Measurements from ENCODE around the gene ZNF329.
A peak's percentile ranks its signal among the peaks of the same experiment; 100 is the strongest.

Gene ZNF329

GRCh38 chr19:58117841-58118575 is 32.6 kb downstream of the ZNF329 start:
- DNase-seq: no peak

DNA sequence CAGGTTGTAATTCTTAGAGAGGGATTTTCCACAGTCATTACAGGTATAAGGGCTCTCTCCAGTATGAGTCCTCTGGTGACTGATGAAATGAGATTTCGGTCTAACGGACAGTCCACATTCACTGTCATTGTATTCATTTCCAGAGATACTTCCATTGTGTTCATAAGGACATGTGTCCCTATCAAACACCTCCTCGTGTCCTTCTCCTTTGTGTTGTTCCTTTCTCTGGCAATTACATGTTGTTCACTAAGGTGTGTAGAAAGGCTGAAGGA is 42.1 kb downstream of the ZNF329 start:
- DNase-seq: no peak

DNA sequence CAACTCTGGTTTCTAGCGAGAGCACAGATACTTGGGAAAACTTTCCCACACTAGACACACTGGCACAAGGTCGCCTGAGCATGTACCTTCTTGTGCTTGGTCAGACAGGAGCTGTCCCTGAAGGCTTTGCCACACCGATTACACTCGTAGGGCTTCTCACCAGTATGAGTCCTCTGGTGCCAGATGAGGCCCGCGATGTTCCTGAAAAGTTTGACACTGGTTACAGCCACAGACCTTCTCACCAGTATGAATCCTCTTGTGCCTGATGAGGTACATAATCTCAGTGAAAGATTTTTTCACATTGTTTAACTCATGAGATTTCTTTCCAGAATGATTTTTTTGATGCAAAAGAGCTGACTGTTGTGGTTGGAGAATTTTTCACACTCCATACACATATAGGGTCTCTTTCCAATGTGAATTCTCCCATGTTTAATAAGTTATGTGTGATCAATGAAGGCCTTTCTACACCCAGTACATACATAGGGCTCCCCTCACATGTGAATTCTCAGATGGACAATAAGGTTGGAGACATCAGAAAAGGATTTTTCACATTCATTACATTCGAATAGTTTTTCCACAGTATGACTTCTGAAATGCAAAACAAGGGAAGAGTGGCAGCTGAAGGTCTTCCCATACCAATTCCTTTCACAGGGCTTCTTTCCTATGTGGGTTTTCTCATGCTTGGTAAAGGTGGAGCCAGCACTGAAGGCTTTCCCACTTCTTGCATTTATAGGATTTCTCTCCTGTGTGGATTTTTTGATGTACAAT is 42.6 kb downstream of the ZNF329 start:
- no peak for DNase-seq

GRCh38 chr19:58098682-58098998 is 51.9 kb downstream of the ZNF329 start:
- no peak for DNase-seq

- peak; percentile 77 for DNase-seq
These were observed 52.6 kb downstream of the ZNF329 start, which contains the start of gene ZSCAN18 for GRCh38 chr19:58097781-58098681. ZSCAN18 (minus strand) TSS chr19:58098231; CDS start chr19:58090267, 7,964 bp downstream.

GRCh38 chr19:58097349-58097748 is 53.2 kb downstream of the ZNF329 start:
- DNase-seq: no peak

- no peak for DNase-seq
These were observed 53.7 kb downstream of the ZNF329 start for GRCh38 chr19:58096884-58097283.

- no peak for DNase-seq
These were observed 55.3 kb downstream of the ZNF329 start for GRCh38 chr19:58095328-58095727.

DNA sequence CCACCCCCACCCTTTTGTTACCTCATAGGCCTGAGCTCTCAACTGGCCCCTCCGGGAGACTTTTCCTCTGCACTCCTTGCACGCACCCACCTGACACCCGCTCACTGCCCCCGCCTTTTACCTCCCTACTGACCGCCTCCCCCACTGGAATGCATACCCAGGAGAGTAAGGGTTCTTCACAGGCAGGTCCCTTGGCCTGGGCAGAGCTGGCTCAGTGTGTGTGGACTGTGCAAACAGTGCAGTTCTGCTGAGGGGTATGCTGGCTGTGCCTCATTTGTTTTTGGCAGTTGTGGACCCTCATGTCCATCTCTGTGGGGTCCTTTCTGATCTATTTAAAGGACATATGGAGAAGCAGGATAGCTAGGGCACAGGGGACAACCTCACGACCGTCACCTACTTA is 57.5 kb downstream of the ZNF329 start:
- DNase-seq: no peak

DNA sequence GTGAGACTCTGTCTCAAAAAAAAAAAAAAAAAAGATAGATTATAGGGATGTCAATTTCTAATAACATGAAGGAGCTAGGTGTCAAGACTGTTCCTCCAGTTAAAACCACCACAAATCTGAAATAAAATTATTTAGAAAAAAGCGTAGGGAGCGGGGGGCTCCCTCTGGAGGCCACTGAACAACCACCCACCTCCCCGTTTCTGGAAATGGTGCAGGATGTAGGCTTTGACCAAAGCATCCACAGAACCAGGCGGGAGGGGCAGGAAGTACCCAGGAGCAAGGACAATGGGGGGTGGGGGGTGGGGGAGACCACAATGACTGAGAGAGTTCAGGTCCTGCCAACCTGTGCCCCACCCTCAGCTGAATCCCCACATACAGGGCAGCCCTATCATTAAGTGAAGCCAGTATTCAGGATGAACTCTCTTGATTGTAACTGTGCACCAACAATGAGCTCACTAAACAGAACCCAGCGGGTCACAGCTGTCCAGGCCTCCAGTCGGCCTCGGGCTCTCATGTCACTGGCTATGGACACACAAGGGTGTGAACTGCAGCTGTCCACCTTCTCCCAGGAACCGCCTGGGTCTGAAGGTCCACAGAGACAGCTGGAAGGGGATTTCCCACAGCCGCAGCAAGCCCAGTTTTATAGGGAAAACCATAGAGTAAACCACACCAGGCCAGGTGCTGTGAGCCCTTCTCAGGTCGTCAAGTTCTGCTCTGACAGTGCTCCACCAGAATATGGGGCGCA is 59.2 kb downstream of the ZNF329 start:
- DNase-seq: no peak

GRCh38 chr19:58089846-58090245 is 60.7 kb downstream of the ZNF329 start:
- no peak for DNase-seq

GRCh38 chr19:58088521-58089052 is 62.0 kb downstream of the ZNF329 start:
- no peak for DNase-seq

GRCh38 chr19:58086825-58087710 is 63.5 kb downstream of the ZNF329 start:
- no peak for DNase-seq

- no peak for DNase-seq
These were observed 65.2 kb downstream of the ZNF329 start for GRCh38 chr19:58085348-58085875.

DNA sequence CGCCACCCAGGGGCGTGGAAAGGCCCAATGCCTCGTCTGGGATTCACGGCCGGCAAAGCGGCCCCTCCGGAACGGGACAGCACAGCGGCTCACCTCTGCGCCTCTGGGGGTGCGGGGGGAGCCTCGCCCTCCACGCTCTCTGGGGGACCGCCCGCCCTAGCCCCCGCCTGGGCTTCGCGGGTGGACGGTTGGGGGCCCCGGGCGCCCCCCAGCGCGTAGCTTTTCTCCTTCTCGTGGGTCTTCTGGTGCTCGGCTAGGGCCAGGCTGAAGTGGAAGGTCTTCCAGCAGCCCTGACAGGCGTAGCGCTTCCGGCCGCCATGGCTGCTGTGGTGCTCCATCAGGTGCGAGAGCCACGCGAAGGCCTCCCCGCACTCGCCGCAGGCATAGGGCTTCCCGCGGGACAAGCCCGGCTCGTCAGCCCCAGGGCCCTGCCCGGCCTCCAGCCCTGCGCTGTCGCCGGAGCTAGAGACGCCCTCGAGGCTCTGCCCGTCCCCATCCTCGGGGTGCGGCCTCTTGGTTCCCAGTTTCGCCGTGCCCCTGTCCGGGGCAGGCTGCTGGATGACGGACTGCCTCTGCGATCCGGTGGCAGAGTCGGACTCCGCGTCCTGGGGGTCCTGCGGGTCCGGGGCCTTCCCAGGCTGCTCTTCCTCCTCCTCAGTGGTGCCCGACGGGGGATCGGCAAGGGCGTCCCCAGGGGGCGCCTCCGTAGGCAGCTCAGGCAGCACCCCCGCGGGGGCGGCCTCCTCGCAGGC is 65.8 kb downstream of the ZNF329 start:
- DNase-seq: no peak

- DNase-seq: no peak
These were observed 67.6 kb downstream of the ZNF329 start for GRCh38 chr19:58083021-58083420.

GRCh38 chr19:58079792-58080191 is 70.8 kb downstream of the ZNF329 start:
- DNase-seq: no peak
